ENCODE measurements around the gene MINDY4.

DNA sequence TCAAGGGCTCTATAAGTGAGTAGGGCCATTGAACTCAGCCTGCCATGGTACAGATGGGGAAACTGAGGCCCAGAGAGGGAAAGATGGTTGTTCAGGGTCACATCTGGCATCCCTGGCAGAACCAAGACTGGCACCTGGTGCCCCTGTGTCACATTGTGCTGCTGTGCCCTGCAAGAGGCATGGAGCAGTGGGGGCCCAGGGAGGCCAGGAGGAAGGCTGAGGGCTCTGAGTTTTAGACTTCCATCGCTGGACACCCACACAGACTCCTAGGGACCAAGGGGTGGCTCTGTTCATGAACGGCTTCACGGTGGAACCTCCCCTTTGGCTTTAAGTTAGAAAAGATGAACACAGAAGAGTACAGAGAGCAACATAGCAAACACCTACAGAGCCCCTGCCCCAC, 73.7 kb downstream of the MINDY4 start:
- TF ChIP-seq, protein P1, sequence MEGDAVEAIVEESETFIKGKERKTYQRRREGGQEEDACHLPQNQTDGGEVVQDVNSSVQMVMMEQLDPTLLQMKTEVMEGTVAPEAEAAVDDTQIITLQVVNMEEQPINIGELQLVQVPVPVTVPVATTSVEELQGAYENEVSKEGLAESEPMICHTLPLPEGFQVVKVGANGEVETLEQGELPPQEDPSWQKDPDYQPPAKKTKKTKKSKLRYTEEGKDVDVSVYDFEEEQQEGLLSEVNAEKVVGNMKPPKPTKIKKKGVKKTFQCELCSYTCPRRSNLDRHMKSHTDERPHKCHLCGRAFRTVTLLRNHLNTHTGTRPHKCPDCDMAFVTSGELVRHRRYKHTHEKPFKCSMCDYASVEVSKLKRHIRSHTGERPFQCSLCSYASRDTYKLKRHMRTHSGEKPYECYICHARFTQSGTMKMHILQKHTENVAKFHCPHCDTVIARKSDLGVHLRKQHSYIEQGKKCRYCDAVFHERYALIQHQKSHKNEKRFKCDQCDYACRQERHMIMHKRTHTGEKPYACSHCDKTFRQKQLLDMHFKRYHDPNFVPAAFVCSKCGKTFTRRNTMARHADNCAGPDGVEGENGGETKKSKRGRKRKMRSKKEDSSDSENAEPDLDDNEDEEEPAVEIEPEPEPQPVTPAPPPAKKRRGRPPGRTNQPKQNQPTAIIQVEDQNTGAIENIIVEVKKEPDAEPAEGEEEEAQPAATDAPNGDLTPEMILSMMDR (IDR thresholded peaks at IDR 0.05; ENCODE audit: low read depth, low read length, poor library complexity, severe bottlenecking): no peak
- no peak for TF ChIP-seq EZH2phosphoT487 (IDR thresholded peaks at IDR 0.05; ENCODE audit: borderline replicate concordance, low read length)
